Urothelium cell line (cell line): ENCODE measurements around the gene HIVEP1.
"Not testable (repeated sequence)": the region's sequence is repeated elsewhere in the genome, so short reads cannot be mapped to it uniquely, and the experiment has no call there.

ENCODE experiments used
- DNase-seq: peaks from one replicate; pipeline ENCODE4 v3.0.0; 2011; ENCODE audit warnings: low spot score, mixed read lengths
- FAIRE-seq: peaks from 2 replicates; lab custom pipeline; 2011; peaks lifted over from hg19 to GRCh38; lab: Jason Lieb, UNC

The HIVEP1 gene

GRCh38 chr6:12175626-12176025 lies 163.5 kb downstream of the HIVEP1 start:
- DNase-seq = no peak
- FAIRE-seq = no peak

GRCh38 chr6:12176782-12177181 lies 164.7 kb downstream of the HIVEP1 start:
- not testable (repeated sequence) for DNase-seq, FAIRE-seq

- DNase-seq (no peak), FAIRE-seq (no peak)
These were observed 166.4 kb downstream of the HIVEP1 start for GRCh38 chr6:12178521-12178920.

GRCh38 chr6:12181481-12181880 lies 169.4 kb downstream of the HIVEP1 start:
- DNase-seq = no peak
- FAIRE-seq = no peak

GRCh38 chr6:12182676-12183075 lies 170.6 kb downstream of the HIVEP1 start:
- peak; percentile 17 for DNase-seq

GRCh38 chr6:12185081-12185673 lies 173.1 kb downstream of the HIVEP1 start:
- FAIRE-seq (no peak), DNase-seq (no peak)

More at GRCh38 chr6:12182676-12183075, 170.6 kb downstream of the HIVEP1 start:
- FAIRE-seq = no peak

- FAIRE-seq = no peak
- no peak for DNase-seq
These were observed 174.4 kb downstream of the HIVEP1 start for GRCh38 chr6:12186528-12186927.

GRCh38 chr6:12189150-12189549 lies 177.0 kb downstream of the HIVEP1 start:
- no peak for DNase-seq
- FAIRE-seq = no peak

- FAIRE-seq = no peak
- no peak for DNase-seq
These were observed 177.5 kb downstream of the HIVEP1 start for GRCh38 chr6:12189661-12190060.

GRCh38 chr6:12190252-12190651 lies 178.1 kb downstream of the HIVEP1 start:
- FAIRE-seq (no peak), DNase-seq (no peak)

GRCh38 chr6:12196326-12196936 lies 184.3 kb downstream of the HIVEP1 start:
- FAIRE-seq = no peak
- DNase-seq = peak; percentile 44

GRCh38 chr6:12198851-12199250 lies 186.7 kb downstream of the HIVEP1 start:
- FAIRE-seq = no peak

GRCh38 chr6:12200015-12200564 lies 188.0 kb downstream of the HIVEP1 start:
- FAIRE-seq (no peak), DNase-seq (no peak)

More at GRCh38 chr6:12198851-12199250, 186.7 kb downstream of the HIVEP1 start:
- DNase-seq = no peak

GRCh38 chr6:12200761-12201160 lies 188.6 kb downstream of the HIVEP1 start:
- FAIRE-seq = no peak
- DNase-seq = no peak

GRCh38 chr6:12203001-12203400 lies 190.9 kb downstream of the HIVEP1 start:
- DNase-seq = no peak
- FAIRE-seq = no peak

GRCh38 chr6:12208190-12208589 lies 196.1 kb downstream of the HIVEP1 start:
- DNase-seq (peak; percentile 20), FAIRE-seq (no peak)

- DNase-seq (no peak), FAIRE-seq (no peak)
These were observed 196.6 kb downstream of the HIVEP1 start for GRCh38 chr6:12208673-12209072.
